GM21515 (cell line): ENCODE results near the gene KRT82.

Source experiments
- ATAC-seq: cut with Tn5 transposase; IDR thresholded peaks from one replicate; pipeline ENCODE4 v1.9.1; 2021; ENCODE audit not compliant: unreplicated experiment

KRT82 gene

GRCh38 chr12:52436000-52436827, 30.1 kb upstream of the KRT82 start:
- ATAC-seq = no peak

GRCh38 chr12:52435659-52435999, 29.5 kb upstream of the KRT82 start:
- no peak for ATAC-seq

GRCh38 chr12:52434760-52435530, 28.8 kb upstream of the KRT82 start:
- no peak for ATAC-seq

GRCh38 chr12:52434081-52434733, 28.1 kb upstream of the KRT82 start, which contains the start of gene KRT75:
Gene KRT75, minus strand, starts transcription at chr12:52434371. Its CDS starts 67 bp downstream, at chr12:52434304.
- ATAC-seq = no peak

- ATAC-seq = no peak
Observed at GRCh38 chr12:52433501-52434080, 27.5 kb upstream of the KRT82 start.

- ATAC-seq = no peak
Observed at GRCh38 chr12:52432559-52433207, 26.5 kb upstream of the KRT82 start.

- ATAC-seq = no peak
Observed at GRCh38 chr12:52428121-52428520, 22.0 kb upstream of the KRT82 start.

- no peak for ATAC-seq
Observed at GRCh38 chr12:52427083-52427482, 20.9 kb upstream of the KRT82 start.

- ATAC-seq = no peak
Observed at GRCh38 chr12:52426034-52426433, 19.9 kb upstream of the KRT82 start.

GRCh38 chr12:52425466-52425865, 19.3 kb upstream of the KRT82 start:
- ATAC-seq = no peak

- no peak for ATAC-seq
Observed at GRCh38 chr12:52423661-52424500, 17.7 kb upstream of the KRT82 start.

GRCh38 chr12:52423035-52423434, 16.9 kb upstream of the KRT82 start:
- ATAC-seq = no peak

- no peak for ATAC-seq
Observed at GRCh38 chr12:52419656-52420055, 13.5 kb upstream of the KRT82 start.

- no peak for ATAC-seq
Observed at GRCh38 chr12:52418576-52419110, 12.5 kb upstream of the KRT82 start.

GRCh38 chr12:52417740-52418139, 11.6 kb upstream of the KRT82 start:
- no peak for ATAC-seq

- no peak for ATAC-seq
Observed at GRCh38 chr12:52416795-52417194, 10.7 kb upstream of the KRT82 start.

GRCh38 chr12:52415870-52416750, 10.0 kb upstream of the KRT82 start:
- ATAC-seq = no peak

- ATAC-seq = no peak
Observed at GRCh38 chr12:52414936-52415335, 8.8 kb upstream of the KRT82 start.
